Endothelial cell (in vitro differentiated cells): ENCODE results near the gene PEX1. TPM values are rescaled to one million over a fixed set of nuclear protein-coding genes. Genes with fewer than 3 reads are reported as not detected.
"Not testable (repeated sequence)": the region's sequence is repeated elsewhere in the genome, so short reads cannot be mapped to it uniquely, and the experiment has no call there.

ENCODE experiments used
- DNase-seq: peaks from one replicate; pipeline ENCODE4 v3.0.0; 2021; ENCODE audit warnings: low spot score
- H3K27ac Mint-ChIP-seq: one replicate; pipeline ENCODE4 v1.8.0; 2021; ENCODE audit warnings: mixed read lengths, inconsistent platforms; ENCODE audit not compliant: unreplicated experiment
- H3K27me3 Mint-ChIP-seq: one replicate; pipeline ENCODE4 v1.8.0; 2021; ENCODE audit warnings: mild to moderate bottlenecking, moderate library complexity, mixed read lengths, inconsistent platforms; ENCODE audit not compliant: unreplicated experiment
- H3K36me3 Mint-ChIP-seq: one replicate; pipeline ENCODE4 v1.8.0; 2021; ENCODE audit warnings: mild to moderate bottlenecking, low read depth, mixed read lengths, inconsistent platforms; ENCODE audit not compliant: unreplicated experiment
- H3K4me1 Mint-ChIP-seq: one replicate; pipeline ENCODE4 v1.8.0; 2021; ENCODE audit warnings: mild to moderate bottlenecking, mixed read lengths, inconsistent platforms; ENCODE audit not compliant: unreplicated experiment
- H3K4me3 Mint-ChIP-seq: one replicate; pipeline ENCODE4 v1.8.0; 2021; ENCODE audit warnings: mild to moderate bottlenecking, mixed read lengths, inconsistent platforms; ENCODE audit not compliant: unreplicated experiment
- H3K9me3 Mint-ChIP-seq: one replicate; pipeline ENCODE4 v1.8.0; 2021; ENCODE audit warnings: mixed read lengths, inconsistent platforms; ENCODE audit not compliant: unreplicated experiment
- total RNA-seq: library from RNA; stranded (reverse); fragmentation: NEBNext Ultra II Directional; extraction: Animal tissue kit (Norgen Biotek cat#: 25700); gene quantifications from one replicate; pipeline ENCODE4 v1.2.1, GENCODE V29; 2021; ENCODE audit not compliant: unreplicated experiment
- TF ChIP-seq, protein P1 (sequence below): fragments of 200-600 bp; sonication (generic); IDR thresholded peaks from one replicate; pipeline ENCODE4 v1.5.0; 2021; ENCODE audit warnings: antibody characterized with exemption; ENCODE audit not compliant: unreplicated experiment

PEX1 gene
- total RNA-seq, 1 donor from 2014 or later, result 20.3 TPM

DNA sequence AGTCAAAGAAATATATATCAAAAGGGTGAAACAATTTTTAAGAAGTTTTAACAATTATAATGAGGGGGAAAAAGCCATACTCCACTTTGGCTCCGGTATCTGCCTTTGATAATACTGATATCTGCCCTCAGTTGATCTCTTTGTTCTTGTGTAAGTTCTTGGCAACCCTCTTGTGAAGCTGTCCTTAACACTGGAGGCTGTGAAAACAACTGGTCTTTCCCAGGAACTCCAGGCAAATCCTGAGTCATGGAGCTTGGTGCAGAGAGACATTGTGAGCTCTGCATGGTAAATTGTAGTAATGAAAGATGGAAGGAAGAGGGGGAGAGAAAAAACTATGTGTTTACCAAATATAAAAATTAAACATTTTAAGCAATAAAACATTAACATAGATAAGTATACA, 38.7 kb downstream of the PEX1 start:
- no peaks in the 10 kb centered on the region for H3K4me1 Mint-ChIP-seq
- no peaks in the 10 kb centered on the region for H3K9me3 Mint-ChIP-seq
- H3K27me3 Mint-ChIP-seq, result peaks cover 1% of the 10 kb centered on the region
- H3K27ac Mint-ChIP-seq, result no peak overlapping the region
- H3K4me3 Mint-ChIP-seq, result no peak overlapping the region
- DNase-seq, result no peak
- TF ChIP-seq, protein P1, sequence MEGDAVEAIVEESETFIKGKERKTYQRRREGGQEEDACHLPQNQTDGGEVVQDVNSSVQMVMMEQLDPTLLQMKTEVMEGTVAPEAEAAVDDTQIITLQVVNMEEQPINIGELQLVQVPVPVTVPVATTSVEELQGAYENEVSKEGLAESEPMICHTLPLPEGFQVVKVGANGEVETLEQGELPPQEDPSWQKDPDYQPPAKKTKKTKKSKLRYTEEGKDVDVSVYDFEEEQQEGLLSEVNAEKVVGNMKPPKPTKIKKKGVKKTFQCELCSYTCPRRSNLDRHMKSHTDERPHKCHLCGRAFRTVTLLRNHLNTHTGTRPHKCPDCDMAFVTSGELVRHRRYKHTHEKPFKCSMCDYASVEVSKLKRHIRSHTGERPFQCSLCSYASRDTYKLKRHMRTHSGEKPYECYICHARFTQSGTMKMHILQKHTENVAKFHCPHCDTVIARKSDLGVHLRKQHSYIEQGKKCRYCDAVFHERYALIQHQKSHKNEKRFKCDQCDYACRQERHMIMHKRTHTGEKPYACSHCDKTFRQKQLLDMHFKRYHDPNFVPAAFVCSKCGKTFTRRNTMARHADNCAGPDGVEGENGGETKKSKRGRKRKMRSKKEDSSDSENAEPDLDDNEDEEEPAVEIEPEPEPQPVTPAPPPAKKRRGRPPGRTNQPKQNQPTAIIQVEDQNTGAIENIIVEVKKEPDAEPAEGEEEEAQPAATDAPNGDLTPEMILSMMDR, result no peak
- peaks cover 22% of the 10 kb centered on the region for H3K36me3 Mint-ChIP-seq

DNA sequence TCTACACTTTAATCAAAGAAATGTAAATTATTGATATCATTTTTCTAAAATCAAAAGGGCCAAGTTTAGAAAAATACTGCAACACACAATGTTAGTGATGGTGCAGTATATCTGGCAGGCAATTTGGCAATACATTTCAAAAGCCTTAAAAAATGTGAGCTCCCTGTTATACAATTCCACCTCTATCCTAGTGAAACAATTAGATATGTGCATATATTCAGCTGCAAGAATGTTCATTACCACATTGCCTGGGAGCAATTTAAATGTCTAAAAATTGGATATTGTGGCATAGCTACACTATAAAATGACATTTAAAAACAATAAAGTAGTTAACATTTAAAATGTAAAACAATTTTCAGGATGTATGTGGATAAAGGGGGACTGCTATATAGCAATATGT, 40.5 kb downstream of the PEX1 start:
- Mint-ChIP-seq H3K36me3 (peaks cover 22% of the 10 kb centered on the region), H3K4me1 (no peaks in the 10 kb centered on the region), H3K27ac (no peak overlapping the region), H3K4me3 (no peak overlapping the region), H3K9me3 (no peaks in the 10 kb centered on the region), H3K27me3 (peaks cover 1% of the 10 kb centered on the region)
- TF ChIP-seq, protein P1, result no peak
- no peak for DNase-seq

DNA sequence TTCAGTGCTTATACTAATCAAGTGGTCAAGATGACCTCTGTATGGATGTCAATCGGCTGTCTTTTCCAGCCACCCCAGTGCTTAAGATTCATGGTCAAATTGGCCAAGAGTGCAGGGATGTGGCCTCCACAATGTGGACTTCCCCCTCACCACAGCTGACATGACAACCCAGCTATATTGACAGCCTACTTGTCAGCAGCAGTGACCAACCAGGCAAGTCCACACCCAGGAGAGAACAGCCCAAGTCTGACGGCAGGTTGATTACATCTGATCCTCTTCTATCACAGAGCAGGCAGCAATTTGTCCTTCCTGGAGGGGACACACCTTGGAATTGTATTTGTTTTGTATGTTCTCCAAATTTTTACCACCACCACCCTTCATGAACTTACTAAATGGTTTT, 42.3 kb downstream of the PEX1 start:
- H3K4me1 Mint-ChIP-seq, result no peaks in the 10 kb centered on the region

DNA sequence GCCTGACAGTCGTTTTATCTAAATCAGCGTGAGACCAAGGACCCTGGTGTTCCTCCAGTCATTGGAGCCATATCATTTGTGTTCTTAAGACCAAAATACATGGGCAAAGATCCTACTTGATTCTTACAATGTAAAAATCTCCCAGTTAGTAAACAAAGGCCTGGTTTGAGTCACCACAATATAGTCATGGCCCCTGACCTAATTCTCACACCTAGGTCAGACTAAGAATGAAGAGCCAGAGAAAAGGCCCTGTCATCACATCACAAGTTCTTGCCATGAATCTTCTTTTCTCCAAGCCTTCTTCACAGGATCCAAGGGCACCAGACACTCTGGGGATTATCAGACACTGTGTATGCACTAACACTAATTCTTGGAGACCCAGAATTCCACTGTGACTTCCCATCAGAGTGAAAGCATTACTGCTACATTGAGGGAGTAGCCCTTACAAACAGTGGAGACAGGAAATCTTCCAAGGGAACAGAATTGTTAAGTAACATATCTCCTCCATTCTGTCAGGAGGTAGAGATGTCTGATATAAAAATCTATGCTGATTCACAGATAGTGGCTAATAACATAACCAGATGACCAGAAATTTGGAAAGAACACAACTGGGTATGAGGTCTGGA, 42.9 kb downstream of the PEX1 start:
- H3K27ac Mint-ChIP-seq, result no peak overlapping the region
- peaks cover 1% of the 10 kb centered on the region for H3K27me3 Mint-ChIP-seq

More for the DNA sequence above, 42.3 kb downstream of the PEX1 start:
- TF ChIP-seq, protein P1, result no peak
- peaks cover 18% of the 10 kb centered on the region for H3K36me3 Mint-ChIP-seq
- H3K9me3 Mint-ChIP-seq, result no peaks in the 10 kb centered on the region
- H3K4me3 Mint-ChIP-seq, result no peak overlapping the region
- DNase-seq, result no peak
- H3K27ac Mint-ChIP-seq, result no peak overlapping the region
- H3K27me3 Mint-ChIP-seq, result peaks cover 1% of the 10 kb centered on the region

DNA sequence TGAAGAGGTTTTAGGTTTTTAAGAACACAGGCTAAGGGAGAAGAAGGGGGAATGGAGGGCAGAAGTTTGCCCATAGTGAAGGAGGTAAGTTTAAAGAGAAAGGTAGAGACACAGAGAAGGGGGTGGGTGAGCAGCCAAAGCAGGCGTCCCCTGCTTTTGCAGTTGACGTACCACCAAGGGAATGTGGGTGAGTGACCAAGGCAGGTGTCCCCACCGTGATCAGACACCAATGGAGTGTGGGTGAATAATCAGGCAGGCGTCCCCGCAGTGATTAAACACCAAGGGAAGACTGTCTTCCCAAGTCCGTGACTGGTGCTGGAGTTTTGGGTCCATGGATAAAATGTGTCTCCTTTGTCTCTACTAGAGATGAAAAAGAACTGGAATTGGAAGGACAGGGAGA, 44.1 kb downstream of the PEX1 start:
- peaks cover 15% of the 10 kb centered on the region for H3K36me3 Mint-ChIP-seq
- H3K27me3 Mint-ChIP-seq, H3K9me3 Mint-ChIP-seq, H3K27ac Mint-ChIP-seq, DNase-seq, H3K4me1 Mint-ChIP-seq, H3K4me3 Mint-ChIP-seq: not testable (repeated sequence)

More for the DNA sequence above, 42.9 kb downstream of the PEX1 start:
- Mint-ChIP-seq H3K36me3 (peaks cover 15% of the 10 kb centered on the region), H3K4me3 (no peak overlapping the region), H3K9me3 (no peaks in the 10 kb centered on the region), H3K4me1 (no peaks in the 10 kb centered on the region)
- DNase-seq, result no peak
- TF ChIP-seq, protein P1, result no peak

DNA sequence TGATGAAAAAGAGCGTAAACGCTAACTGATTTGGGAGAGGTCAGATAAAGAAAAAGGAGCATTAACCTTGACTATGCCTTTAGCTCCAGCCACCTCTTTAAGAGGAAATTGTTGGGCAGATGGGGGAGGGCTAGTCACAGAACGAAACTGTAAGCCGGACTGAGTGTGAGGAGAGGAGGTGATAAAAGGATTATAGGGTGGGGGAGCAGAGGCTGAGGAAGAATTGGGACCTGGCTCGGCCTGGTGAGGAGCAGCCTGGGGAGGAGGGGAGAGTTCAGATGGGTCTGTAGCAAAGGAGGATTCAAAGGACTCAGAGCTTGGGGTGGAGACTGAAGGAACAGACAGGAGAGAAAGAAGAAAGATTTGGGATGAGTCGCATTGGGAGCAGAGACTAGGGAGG, 44.7 kb downstream of the PEX1 start:
- not testable (repeated sequence) for H3K4me1 Mint-ChIP-seq, DNase-seq, H3K4me3 Mint-ChIP-seq

DNA sequence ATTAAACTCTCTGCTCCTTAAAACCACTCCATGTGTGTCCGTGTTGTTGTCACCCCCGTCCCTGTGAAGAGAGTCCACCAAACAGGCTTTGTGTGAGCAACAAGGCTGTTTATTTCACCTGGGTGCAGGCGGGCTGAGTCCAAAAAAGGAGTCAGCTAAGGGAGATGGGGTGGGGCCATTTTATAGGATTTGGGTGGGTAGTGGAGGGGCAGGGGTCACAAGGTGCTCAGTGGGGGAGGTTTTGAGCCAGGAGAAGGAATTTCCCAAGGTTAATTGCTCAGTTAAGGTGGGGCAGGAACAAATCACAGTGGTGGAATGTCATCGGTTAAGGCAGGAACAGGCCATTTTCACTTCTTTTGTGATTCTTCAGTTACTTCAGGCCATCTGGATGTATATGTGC, 49.2 kb downstream of the PEX1 start:
- DNase-seq, H3K9me3 Mint-ChIP-seq, H3K4me1 Mint-ChIP-seq, H3K27ac Mint-ChIP-seq, H3K36me3 Mint-ChIP-seq, H3K27me3 Mint-ChIP-seq, H3K4me3 Mint-ChIP-seq: not testable (repeated sequence)

More for the DNA sequence above, 44.7 kb downstream of the PEX1 start:
- not testable (repeated sequence) for H3K27me3 Mint-ChIP-seq, H3K9me3 Mint-ChIP-seq, H3K27ac Mint-ChIP-seq
- H3K36me3 Mint-ChIP-seq, result peaks cover 15% of the 10 kb centered on the region
